NOMO-1 treated with DMSO at 0.1 percent for 48 hours (cell line): Measurements from ENCODE around the gene DNAAF9.

ENCODE experiments used
- DNase-seq: peaks from one replicate; lab custom pipeline; 2025; ENCODE audit not compliant: unreplicated experiment; lab: John Stamatoyannopoulos, UW

DNAAF9 gene

DNA sequence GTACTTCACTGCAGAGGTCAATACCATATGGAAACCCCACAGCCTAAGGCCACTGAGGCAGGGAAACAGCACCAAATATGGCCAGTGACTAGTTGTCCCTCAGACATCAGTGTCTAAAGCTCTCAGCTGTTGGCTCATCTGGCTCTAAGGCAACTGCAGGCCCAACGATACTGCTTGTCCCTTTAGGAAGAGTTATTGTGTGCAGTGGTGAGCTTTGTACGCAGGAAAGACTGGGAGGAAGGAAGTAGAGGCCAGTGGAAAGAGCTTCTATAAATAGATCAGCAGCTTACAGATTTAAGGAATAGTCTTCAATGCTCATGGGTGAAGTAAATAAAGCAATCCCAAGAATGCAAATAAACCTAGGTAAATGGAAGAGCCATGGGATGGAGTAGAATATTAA is 29.3 kb downstream of the DNAAF9 start:
- no peak for DNase-seq

DNA sequence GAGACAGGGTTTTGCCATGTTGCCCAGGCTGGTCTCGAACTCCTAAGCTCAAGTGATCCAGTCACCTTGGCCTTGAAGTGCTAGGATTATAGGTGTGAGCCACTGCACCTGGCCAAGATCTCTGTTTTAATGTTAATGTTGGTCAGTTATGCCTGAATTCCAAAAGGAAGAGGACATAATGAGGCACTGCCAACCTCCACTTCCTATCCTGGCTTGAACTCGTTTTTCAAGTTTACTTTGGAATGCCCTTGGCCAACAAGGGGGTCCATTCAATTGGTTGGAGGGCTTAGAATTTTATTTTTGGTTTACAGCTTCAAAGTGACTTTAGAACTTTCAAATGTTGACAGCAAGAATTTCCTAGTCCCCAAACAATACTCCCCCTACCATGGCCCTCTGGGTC is 29.8 kb downstream of the DNAAF9 start:
- DNase-seq = no peak

DNA sequence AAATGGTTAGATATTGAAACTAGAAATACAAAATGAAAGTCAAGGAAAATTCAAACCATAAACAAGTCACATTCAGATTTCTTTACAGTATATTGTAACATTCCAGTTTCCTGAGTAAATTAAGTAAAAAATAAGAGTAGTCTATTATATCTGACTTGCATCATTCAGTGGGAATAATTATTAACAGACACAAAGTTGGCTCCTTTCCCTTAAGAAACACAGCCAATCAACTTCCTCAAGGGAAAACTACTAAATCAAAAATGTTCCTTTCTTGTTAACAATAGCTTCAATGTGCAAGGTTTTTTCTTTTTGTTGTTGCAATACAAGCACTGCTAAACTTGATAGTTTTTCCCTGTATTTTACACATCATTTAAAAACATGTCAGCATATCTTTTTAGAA is 33.2 kb downstream of the DNAAF9 start:
- no peak for DNase-seq

DNA sequence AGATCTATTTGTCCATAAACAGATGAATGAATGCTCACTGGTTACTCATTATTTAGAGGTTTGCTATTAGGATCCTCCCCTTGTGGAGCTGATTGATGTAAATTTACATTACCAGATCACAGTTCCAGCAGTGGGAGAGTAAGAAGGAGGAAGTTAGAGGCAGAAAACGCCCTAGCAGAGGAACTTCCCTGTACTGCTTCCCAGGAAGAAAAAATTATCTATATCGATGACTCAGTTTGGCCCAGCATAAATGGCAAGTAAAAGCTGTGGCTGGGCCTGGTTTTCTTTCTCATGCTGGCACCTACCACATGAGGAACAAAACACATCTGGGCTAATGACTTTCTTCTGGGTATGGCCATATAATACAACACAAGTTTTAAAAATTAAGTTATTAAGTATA is 35.7 kb downstream of the DNAAF9 start:
- DNase-seq = no peak

DNA sequence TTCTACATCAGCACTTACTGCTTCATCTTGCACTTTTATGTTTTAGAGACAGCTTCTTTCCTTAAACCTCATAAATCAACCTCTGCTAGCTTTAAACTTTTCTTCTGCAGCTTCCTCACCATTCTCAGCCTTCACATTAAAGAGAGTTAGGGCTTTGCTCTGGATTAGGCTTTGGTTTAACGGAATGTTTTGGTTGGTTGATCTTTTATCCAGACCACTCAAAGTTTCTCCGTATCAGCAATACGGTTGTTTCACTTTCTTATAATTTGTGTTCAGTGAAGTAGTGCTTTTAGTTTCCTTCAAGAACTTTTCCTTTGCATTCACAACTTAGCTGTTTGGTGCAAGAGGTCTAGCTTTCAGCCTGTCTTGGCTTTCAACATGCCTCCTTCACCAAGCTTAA is 40.4 kb downstream of the DNAAF9 start:
- no peak for DNase-seq

DNA sequence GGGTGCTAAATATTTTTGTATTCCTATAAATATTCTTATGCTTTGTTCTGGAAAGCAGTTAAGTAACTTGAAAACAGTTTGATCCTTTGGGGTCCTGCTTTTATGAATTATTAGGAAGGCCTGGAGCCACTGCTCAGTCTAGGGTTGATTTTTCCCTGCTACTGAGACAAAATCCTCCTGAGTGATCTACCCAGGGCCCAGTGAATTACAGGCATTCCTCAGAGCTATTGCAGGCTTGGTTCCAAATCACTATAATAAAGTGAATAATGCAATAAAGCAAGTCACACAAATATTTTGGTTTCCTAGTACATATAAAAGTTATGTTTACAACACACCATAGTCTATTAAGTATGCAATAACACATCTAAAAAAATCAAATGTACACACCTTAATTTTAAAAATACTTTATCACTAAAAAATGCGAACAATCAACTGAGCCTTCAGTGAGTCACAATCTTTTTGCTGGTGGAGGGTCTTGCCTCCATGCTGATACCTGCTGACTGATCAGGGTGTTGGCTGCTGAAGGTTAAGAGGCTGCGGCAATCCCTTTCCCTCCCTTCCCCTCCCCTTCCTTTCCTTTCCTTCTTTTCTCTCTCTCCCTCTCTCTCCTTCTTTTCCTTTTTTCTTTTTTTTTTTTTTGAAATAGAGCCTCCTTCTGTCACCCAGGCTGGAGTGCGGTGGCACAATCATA is 43.0 kb downstream of the DNAAF9 start:
- DNase-seq = no peak

DNA sequence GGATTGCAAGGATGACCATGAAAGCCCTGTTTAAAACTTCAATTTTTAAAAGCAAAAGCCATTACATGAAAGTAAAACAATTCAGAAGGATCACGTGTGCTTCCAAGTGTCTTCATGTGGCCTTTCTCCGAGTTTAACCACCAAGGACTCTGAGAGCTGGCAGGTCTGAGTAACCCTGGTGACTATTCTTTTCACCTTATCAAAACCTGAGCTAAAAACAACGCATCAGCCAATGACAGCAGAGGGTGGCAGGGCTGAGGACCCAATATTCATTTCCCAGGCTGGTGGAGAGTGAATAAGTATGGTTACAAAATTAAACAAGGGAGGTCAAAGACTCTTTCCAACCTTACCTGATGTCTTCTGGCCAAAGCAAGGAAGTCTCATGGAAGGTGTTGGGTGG is 46.7 kb downstream of the DNAAF9 start:
- no peak for DNase-seq

DNA sequence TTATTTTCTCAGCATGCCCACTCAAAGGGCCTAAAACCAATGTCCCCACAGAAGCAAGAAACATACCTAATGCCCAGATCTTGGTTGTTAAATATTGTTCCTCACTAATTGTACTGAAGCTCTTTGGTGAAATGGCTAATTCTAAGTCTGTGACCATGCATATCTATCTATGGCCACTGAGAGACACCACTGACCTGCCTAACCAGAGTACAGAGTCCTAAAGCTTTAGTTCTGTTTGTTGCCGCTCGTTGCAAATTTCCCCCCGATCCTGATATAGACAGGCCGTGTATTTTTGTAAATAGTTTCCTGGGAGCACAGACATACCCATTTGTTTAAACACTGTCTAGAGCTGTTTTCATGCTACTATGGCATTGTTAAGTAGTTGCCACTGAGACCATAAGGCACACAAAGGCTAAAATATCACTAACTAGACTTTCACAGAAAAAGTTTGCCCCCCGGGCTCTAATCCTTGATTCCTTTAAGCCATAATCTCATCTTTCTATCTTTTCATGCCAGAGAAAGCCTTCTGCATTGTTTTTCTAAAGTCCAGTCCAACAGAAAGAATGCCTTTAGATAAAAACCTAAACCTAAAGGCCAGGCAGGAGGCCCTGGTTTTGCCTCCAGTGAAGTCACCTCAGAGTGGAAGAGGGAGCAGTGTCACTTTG is 48.7 kb downstream of the DNAAF9 start:
- DNase-seq = no peak
